Measurements from ENCODE around the gene GPC6.

GPC6 gene

GRCh38 chr13:93425411-93425810 lies 198.8 kb downstream of the GPC6 start:
- H2AFZ ChIP-seq (ENCODE audit: low read depth, low read length): no peak overlapping the region
- no peak overlapping the region for H3K4me2 ChIP-seq (ENCODE audit: low read length)
- H4K20me1 ChIP-seq (ENCODE audit: insufficient read depth, low read length): no peaks in the 10 kb centered on the region
- H3K9ac ChIP-seq (ENCODE audit: low read length): no peak overlapping the region
- no peaks in the 10 kb centered on the region for H3K9me3 ChIP-seq (ENCODE audit: insufficient read depth, low read length)
- no peak overlapping the region for H3K4me3 ChIP-seq (ENCODE audit: low read length)
- H3K27me3 ChIP-seq (ENCODE audit: low read depth, low read length): no peaks in the 10 kb centered on the region
- no peak overlapping the region for H3K27ac ChIP-seq (ENCODE audit: low read length)
- no peak for TF ChIP-seq CTCF (IDR thresholded peaks at IDR 0.05; ENCODE audit: low read depth, low read length)
- no peak for TF ChIP-seq EZH2phosphoT487 (IDR thresholded peaks at IDR 0.05; ENCODE audit: low read depth)
- no peaks in the 10 kb centered on the region for H3K79me2 ChIP-seq (ENCODE audit: low read length)
- no peaks in the 10 kb centered on the region for H3K36me3 ChIP-seq (replicated peaks; ENCODE audit: low read depth, low read length)
- H3K4me1 ChIP-seq (ENCODE audit: low read length): no peaks in the 10 kb centered on the region

- Histone ChIP-seq H3K4me1 (ENCODE audit: low read length) (no peaks in the 10 kb centered on the region), H2AFZ (ENCODE audit: low read depth, low read length) (no peak overlapping the region), H3K4me2 (ENCODE audit: low read length) (no peak overlapping the region), H3K9me3 (ENCODE audit: insufficient read depth, low read length) (no peaks in the 10 kb centered on the region), H3K9ac (ENCODE audit: low read length) (no peak overlapping the region), H3K4me3 (ENCODE audit: low read length) (no peak overlapping the region), H3K79me2 (ENCODE audit: low read length) (no peaks in the 10 kb centered on the region), H3K27ac (ENCODE audit: low read length) (no peak overlapping the region), H4K20me1 (ENCODE audit: insufficient read depth, low read length) (no peaks in the 10 kb centered on the region), H3K27me3 (ENCODE audit: low read depth, low read length) (no peaks in the 10 kb centered on the region), H3K36me3 (replicated peaks; ENCODE audit: low read depth, low read length) (no peaks in the 10 kb centered on the region)
- TF ChIP-seq EZH2phosphoT487 (IDR thresholded peaks at IDR 0.05; ENCODE audit: low read depth) (no peak), CTCF (IDR thresholded peaks at IDR 0.05; ENCODE audit: low read depth, low read length) (no peak)
Measured at GRCh38 chr13:93430381-93430780, 203.8 kb downstream of the GPC6 start.

- Histone ChIP-seq H3K4me2 (ENCODE audit: low read length) (no peak overlapping the region), H3K36me3 (replicated peaks; ENCODE audit: low read depth, low read length) (no peaks in the 10 kb centered on the region), H2AFZ (ENCODE audit: low read depth, low read length) (no peak overlapping the region), H3K9ac (ENCODE audit: low read length) (no peak overlapping the region), H3K27me3 (ENCODE audit: low read depth, low read length) (no peaks in the 10 kb centered on the region), H3K4me3 (ENCODE audit: low read length) (no peak overlapping the region), H3K9me3 (ENCODE audit: insufficient read depth, low read length) (no peaks in the 10 kb centered on the region), H4K20me1 (ENCODE audit: insufficient read depth, low read length) (no peaks in the 10 kb centered on the region), H3K79me2 (ENCODE audit: low read length) (no peaks in the 10 kb centered on the region), H3K27ac (ENCODE audit: low read length) (no peak overlapping the region), H3K4me1 (ENCODE audit: low read length) (no peaks in the 10 kb centered on the region)
- TF ChIP-seq CTCF (IDR thresholded peaks at IDR 0.05; ENCODE audit: low read depth, low read length) (no peak), EZH2phosphoT487 (IDR thresholded peaks at IDR 0.05; ENCODE audit: low read depth) (no peak)
Measured at GRCh38 chr13:93435651-93436050, 209.0 kb downstream of the GPC6 start.

- no peak overlapping the region for H2AFZ ChIP-seq (ENCODE audit: low read depth, low read length)
- TF ChIP-seq EZH2phosphoT487 (IDR thresholded peaks at IDR 0.05; ENCODE audit: low read depth) (no peak), CTCF (IDR thresholded peaks at IDR 0.05; ENCODE audit: low read depth, low read length) (no peak)
- no peaks in the 10 kb centered on the region for H3K79me2 ChIP-seq (ENCODE audit: low read length)
- no peaks in the 10 kb centered on the region for H3K4me1 ChIP-seq (ENCODE audit: low read length)
- H3K27me3 ChIP-seq (ENCODE audit: low read depth, low read length): no peaks in the 10 kb centered on the region
- H3K4me2 ChIP-seq (ENCODE audit: low read length): no peak overlapping the region
- H3K27ac ChIP-seq (ENCODE audit: low read length): no peak overlapping the region
- H3K9me3 ChIP-seq (ENCODE audit: insufficient read depth, low read length): no peaks in the 10 kb centered on the region
- H3K36me3 ChIP-seq (replicated peaks; ENCODE audit: low read depth, low read length): no peaks in the 10 kb centered on the region
- H4K20me1 ChIP-seq (ENCODE audit: insufficient read depth, low read length): no peaks in the 10 kb centered on the region
- no peak overlapping the region for H3K4me3 ChIP-seq (ENCODE audit: low read length)
- H3K9ac ChIP-seq (ENCODE audit: low read length): no peak overlapping the region
Measured at GRCh38 chr13:93437081-93437480, 210.5 kb downstream of the GPC6 start.
